Epidermal melanocyte (primary cell): ENCODE data around the gene NPIPB5.
"Not testable (repeated sequence)": the region's sequence is repeated elsewhere in the genome, so short reads cannot be mapped to it uniquely, and the experiment has no call there.

Experiments used
- DNase-seq: peaks from one replicate; pipeline ENCODE4 v3.0.0; 2011; ENCODE audit warnings: low spot score; ENCODE audit not compliant: insufficient read length

Gene NPIPB5

DNA sequence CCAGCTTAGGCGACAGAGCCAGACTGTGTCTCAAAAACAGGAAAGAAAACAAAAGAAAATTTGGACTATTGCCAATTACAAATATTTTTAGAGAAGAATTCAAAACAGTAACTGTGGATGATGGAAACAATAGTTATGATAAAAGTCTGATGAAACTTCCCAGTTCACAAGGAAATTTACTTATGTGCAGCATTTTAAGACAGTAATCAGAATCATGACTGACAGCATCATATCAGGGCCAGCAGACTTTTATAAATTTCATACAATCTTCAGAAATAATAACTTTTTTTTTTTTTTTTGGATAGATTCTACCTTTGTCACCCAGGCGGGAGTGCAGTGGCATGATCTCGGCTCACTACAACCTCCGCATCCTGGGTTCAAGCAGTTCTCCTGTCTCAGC, at the start of gene NPIPB5:
TSS of gene NPIPB5 (plus strand) at position 301 of the 400 bp plus-strand sequence. CDS start 2,911 bp downstream, outside the sequence.
- DNase-seq = not testable (repeated sequence)

- not testable (repeated sequence) for DNase-seq
Observed at GRCh38 chr16:22468846-22469245, 41.8 kb upstream of the NPIPB5 start.

- DNase-seq = not testable (repeated sequence)
Observed at GRCh38 chr16:22537996-22538395, 27.3 kb downstream of the NPIPB5 start.

- DNase-seq = not testable (repeated sequence)
Observed at GRCh38 chr16:22544809-22545208, 34.1 kb downstream of the NPIPB5 start.

- not testable (repeated sequence) for DNase-seq
Observed at GRCh38 chr16:22546630-22547029, 35.9 kb downstream of the NPIPB5 start.

DNA sequence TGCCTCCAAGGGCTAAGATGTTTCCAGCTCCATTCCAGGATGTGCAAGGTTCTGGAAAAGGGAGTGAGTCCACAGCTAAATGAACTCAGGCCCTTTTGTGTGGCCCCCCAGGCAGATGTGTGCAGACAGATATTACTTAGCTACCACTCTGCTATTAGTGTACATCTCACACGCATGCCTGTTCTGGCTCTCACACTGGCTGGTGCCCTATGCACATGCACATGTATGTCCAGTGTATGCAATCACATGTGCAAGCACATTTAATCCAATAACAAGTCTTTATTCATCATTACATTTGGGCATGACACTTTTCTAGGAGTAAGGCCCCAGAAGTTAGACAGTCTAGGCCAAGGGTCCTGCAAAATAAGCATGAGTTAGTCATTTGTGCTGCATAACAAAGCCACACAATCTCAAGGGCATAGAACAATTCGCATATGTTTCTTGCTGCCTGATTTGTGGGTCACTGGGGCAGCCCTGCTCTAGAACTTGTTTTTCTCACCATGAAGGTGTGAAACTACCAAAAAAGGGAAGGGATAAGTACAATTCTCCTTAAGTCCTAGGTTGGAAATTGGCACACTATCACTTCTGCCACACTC, 36.6 kb downstream of the NPIPB5 start:
- DNase-seq = peak; percentile 4

- DNase-seq = not testable (repeated sequence)
Observed at GRCh38 chr16:22549853-22550252, 39.2 kb downstream of the NPIPB5 start.

- not testable (repeated sequence) for DNase-seq
Observed at GRCh38 chr16:22551143-22551542, 40.5 kb downstream of the NPIPB5 start.

DNA sequence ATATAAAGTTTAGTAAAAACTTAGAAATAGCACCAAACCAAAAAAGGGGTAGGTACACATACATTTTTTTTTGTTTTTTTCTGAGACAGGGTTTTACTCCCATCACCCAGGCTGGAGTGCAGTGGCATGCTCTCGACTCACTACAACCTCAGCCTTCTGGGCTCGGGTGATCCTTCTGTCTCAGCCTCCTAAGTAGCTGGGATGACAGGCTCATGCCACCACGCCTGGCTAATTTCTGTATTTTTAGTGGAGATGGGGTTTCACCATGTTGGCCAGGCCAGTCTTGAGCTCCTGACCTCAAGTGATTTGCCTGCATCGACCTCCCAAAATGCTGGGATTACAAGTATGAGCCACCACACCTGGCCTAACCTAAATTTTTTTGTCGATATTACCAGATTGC, 41.0 kb downstream of the NPIPB5 start:
- not testable (repeated sequence) for DNase-seq

DNA sequence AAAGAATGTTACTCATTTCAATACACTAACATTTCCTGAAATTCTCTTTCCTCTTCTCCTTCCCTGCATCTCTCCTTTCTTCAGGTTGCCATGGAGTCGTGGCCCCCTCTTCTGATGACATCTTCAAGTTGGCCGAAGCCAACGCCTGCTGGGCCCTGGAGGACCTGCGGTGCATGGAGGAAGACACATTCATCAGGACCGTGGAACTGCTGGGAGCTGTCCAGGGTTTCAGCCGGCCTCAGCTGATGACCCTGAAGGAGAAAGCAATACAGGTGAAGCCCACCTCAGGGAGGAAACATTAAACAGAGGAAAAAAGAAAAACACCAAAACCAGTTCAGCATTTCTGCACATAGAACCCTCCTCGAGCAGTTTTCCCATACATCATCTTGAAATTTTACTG, 46.1 kb downstream of the NPIPB5 start:
- not testable (repeated sequence) for DNase-seq
